ENCODE data around the gene EME1. TPM values are rescaled to one million over a fixed set of nuclear protein-coding genes. Genes with fewer than 3 reads are reported as not detected.

Gene EME1
- total and polyA plus RNA-seq, 2 of the 8 experiments (the other 6 are each of a cell fraction or from before 2014, with no cell fraction given) = 13.9 to 16.3 TPM

- Histone ChIP-seq H3K27me3 (replicated peaks in 1 of 4; ENCODE audit: control insufficient read depth in 3 of 4, extremely low read depth in 1 of 4, insufficient read depth in 3 of 4, low read length in 3 of 4) (no peaks in the 10 kb centered on the region), H3K23me2 (ENCODE audit: low read depth, low read length) (no peaks in the 10 kb centered on the region), H3K9ac (replicated peaks in 1 of 4; ENCODE audit: extremely low read depth in 1 of 4, low read depth in 3 of 4, low read length in 3 of 4) (no peak overlapping the region), H3K14ac (ENCODE audit: insufficient read length) (no peak overlapping the region), H2BK12ac (ENCODE audit: low read depth, low read length) (no peak overlapping the region), H2BK120ac (replicated peaks; ENCODE audit: low read depth, low read length) (no peak overlapping the region), H3K27ac (ENCODE audit: low read depth, low read length) (no peak overlapping the region), H3K4me1 (replicated peaks in 1 of 4; ENCODE audit: control insufficient read depth in 3 of 4, insufficient read depth in 4 of 4, low read length in 3 of 4) (no peaks in the 10 kb centered on the region), H4K5ac (ENCODE audit: insufficient read length, low read depth, low read length) (no peak overlapping the region), H3K79me1 (ENCODE audit: low read depth, low read length) (peaks cover 5% of the 10 kb centered on the region; the same call in 1 of the 2 replicates), H2AFZ (ENCODE audit: low read length) (no peak overlapping the region), H2BK20ac (ENCODE audit: low read length) (no peak overlapping the region), H2BK15ac (ENCODE audit: low read length) (no peak overlapping the region), H3K23ac (ENCODE audit: insufficient read length) (no peak overlapping the region), H4K8ac (ENCODE audit: extremely low read depth, insufficient read depth, low read length) (no peak overlapping the region), H3K4me2 (ENCODE audit: insufficient read depth in 1 of 2, low read depth in 2 of 2, low read length in 2 of 2) (no peak overlapping the region), H3K9me3 (ENCODE audit: insufficient read depth in 2 of 2, low read depth in 1 of 2, low read length in 1 of 2) (no peaks in the 10 kb centered on the region), H4K91ac (replicated peaks; ENCODE audit: insufficient read length, low read length) (no peak overlapping the region), H3K4me3 (ENCODE audit: extremely low read depth in 1 of 4, insufficient read depth in 2 of 4, low read depth in 3 of 4, low read length in 4 of 4) (no peak overlapping the region), H3K36me3 (ENCODE audit: control insufficient read depth in 2 of 4, insufficient read depth in 4 of 4, low read length in 3 of 4) (peaks cover 14 to 54% (median 33%) of the 10 kb centered on the region in 4 experiments), H3K18ac (ENCODE audit: extremely low read depth, low read length) (no peak overlapping the region), H3K56ac (replicated peaks; ENCODE audit: insufficient read length, low read depth, low read length) (no peak overlapping the region), H4K20me1 (replicated peaks in 1 of 2; ENCODE audit: control insufficient read depth in 1 of 2, insufficient read depth in 2 of 2, low read length in 2 of 2) (peaks cover 2 to 17% of the 10 kb centered on the region in 2 experiments), H3K79me2 (ENCODE audit: control insufficient read depth in 1 of 2, insufficient read depth in 2 of 2, low read length in 2 of 2) (no peaks in the 10 kb centered on the region), H3K4ac (replicated peaks; ENCODE audit: insufficient read length, low read depth, low read length) (no peak overlapping the region), H2AK5ac (ENCODE audit: low read depth, low read length) (no peak overlapping the region), H2BK5ac (ENCODE audit: low read depth, low read length) (no peak overlapping the region)
- ChIA-PET POLR2A (ENCODE audit: partially characterized antibody) (interaction anchor here (0.9 to 12.4 kb wide), 3 partner anchors 7 to 18 kb away, joined by 3 to 135 read pairs (median 5); partner anchors contain the start of genes EME1, MRPL27 and XYLT2), CTCF (ENCODE audit: partially characterized antibody) (interaction anchor here (1.0 to 2.2 kb wide), 3 partner anchors 7 to 262 kb away, joined by 3 to 7 read pairs (median 7); no protein-coding TSS in a partner anchor)
- DNase-seq (ENCODE audit: low read depth in 1 of 2, low spot score in 2 of 2) (no peak), FAIRE-seq (no peak)
- TF ChIP-seq CBX8 (IDR thresholded peaks at IDR 0.05; ENCODE audit: borderline replicate concordance, low read depth, low read length) (no peak), RFX5 (IDR thresholded peaks at IDR 0.05; ENCODE audit: borderline replicate concordance, low read depth, low read length) (no peak), E2F6 (IDR thresholded peaks at IDR 0.05) (no peak), CEBPB (IDR thresholded peaks at IDR 0.05; ENCODE audit: low read depth, low read length) (no peak), TAF7 (optimal IDR thresholded peaks at IDR 0.05; ENCODE audit: borderline replicate concordance, low read depth, low read length) (no peak)
- WGBS, 2 experiments (ENCODE audit: extremely low coverage in 1 of 2, insufficient coverage in 1 of 2, insufficient read length in 1 of 2, insufficient replicate concordance in 2 of 2, low coverage in 1 of 2, low lambda C conversion rate in 2 of 2, missing lambda C conversion rate in 1 of 2) = 95% methylated on average over 4 of the region's 4 CpGs; no CpG with 5 or more reads in 1 of the 2 experiments
Measured at GRCh38 chr17:50355336-50355700, 17.7 kb upstream of the EME1 start.

Measured in H1 (cell line).